H1 (cell line): ENCODE data around the gene DPP10. TPM values are rescaled to one million over a fixed set of nuclear protein-coding genes. Genes with fewer than 3 reads are reported as not detected.

ENCODE experiments used
- CTCF ChIA-PET: fragments of 300-600 bp; sonication (Branson Sonifier 250); formaldehyde crosslinking; loops from one replicate; lab custom pipeline; 2021; ENCODE audit not compliant: partially characterized antibody; lab: Charles Lee
- POLR2A ChIA-PET: fragments of 300-600 bp; sonication (Branson Sonifier 250); formaldehyde crosslinking; loops from one replicate; lab custom pipeline; 2021; ENCODE audit warnings: inconsistent platforms; ENCODE audit not compliant: partially characterized antibody; lab: Charles Lee
- DNase-seq, 2 experiments: peaks; one replicate each; pipeline versions ENCODE4 v3.0.0 to v3.0.0-alpha.2; 2010 to 2022; ENCODE audit warnings: low spot score in 2 of 2, low read depth in 1 of 2, mixed read lengths in 1 of 2
- FAIRE-seq: peaks from 2 replicates; lab custom pipeline; 2011; peaks lifted over from hg19 to GRCh38; lab: Jason Lieb, UNC
- H2AFZ ChIP-seq: 2 replicates; pipeline ENCODE4 v1.8.1; 2012; ENCODE audit warnings: low read length, inconsistent platforms
- H2AK5ac ChIP-seq: 2 replicates; pipeline ENCODE4 v1.6.1; 2013; ENCODE audit warnings: low read depth, low read length
- H2BK120ac ChIP-seq: replicated peaks from 2 replicates; pipeline ENCODE3; 2013; ENCODE audit warnings: low read depth, low read length, inconsistent platforms
- H2BK12ac ChIP-seq: 2 replicates; pipeline ENCODE4 v1.6.1; 2013; ENCODE audit warnings: low read depth, low read length
- H2BK15ac ChIP-seq: 2 replicates; pipeline ENCODE4 v1.6.1; 2013; ENCODE audit warnings: low read length
- H2BK20ac ChIP-seq: 2 replicates; pipeline ENCODE4 v1.6.1; 2013; ENCODE audit warnings: low read length
- H2BK5ac ChIP-seq: 2 replicates; pipeline ENCODE4 v1.6.1; 2013; ENCODE audit warnings: low read depth, low read length
- H3K14ac ChIP-seq: 2 replicates; pipeline ENCODE4 v1.6.1; 2013; ENCODE audit warnings: inconsistent platforms; ENCODE audit not compliant: insufficient read length
- H3K18ac ChIP-seq: 2 replicates; pipeline ENCODE4 v1.6.1; 2013; ENCODE audit warnings: low read length; ENCODE audit errors: extremely low read depth
- H3K23ac ChIP-seq: 2 replicates; pipeline ENCODE4 v1.6.1; 2013; ENCODE audit warnings: inconsistent platforms; ENCODE audit not compliant: insufficient read length
- H3K23me2 ChIP-seq: 2 replicates; pipeline ENCODE4 v1.6.1; 2013; ENCODE audit warnings: low read depth, low read length
- H3K27ac ChIP-seq: 2 replicates; pipeline ENCODE4 v1.6.1; 2011; ENCODE audit warnings: low read depth, low read length, inconsistent platforms
- H3K27me3 ChIP-seq, 4 experiments: replicated peaks in 1 of 4; 1 replicate in 1 of 4; 2 replicates in 3 of 4; pipeline versions ENCODE4 v1.6.1 to v1.8.1; 2011 to 2013; ENCODE audit warnings: low read length in 3 of 4, mild to moderate bottlenecking in 3 of 4, inconsistent platforms in 2 of 4, mixed read lengths in 2 of 4, moderate library complexity in 1 of 4; ENCODE audit not compliant: control insufficient read depth in 3 of 4, insufficient read depth in 3 of 4; ENCODE audit errors: extremely low read depth in 1 of 4
- H3K36me3 ChIP-seq, 4 experiments: 2 replicates each; pipeline versions ENCODE4 v1.6.1 to v1.8.1; 2011 to 2013; ENCODE audit warnings: mild to moderate bottlenecking in 4 of 4, low read length in 3 of 4, moderate library complexity in 2 of 4, control low read depth in 1 of 4, inconsistent platforms in 1 of 4; ENCODE audit not compliant: insufficient read depth in 4 of 4, control insufficient read depth in 2 of 4
- H3K4ac ChIP-seq: replicated peaks from 2 replicates; pipeline ENCODE3; 2013; ENCODE audit warnings: low read length, low read depth, mixed read lengths, inconsistent platforms; ENCODE audit not compliant: insufficient read length
- H3K4me1 ChIP-seq, 4 experiments: replicated peaks in 1 of 4; 1 replicate in 1 of 4; 2 replicates in 3 of 4; pipeline versions ENCODE4 v1.6.1 to v1.8.1; 2011 to 2013; ENCODE audit warnings: low read length in 3 of 4, inconsistent platforms in 2 of 4, mixed read lengths in 1 of 4; ENCODE audit not compliant: insufficient read depth in 4 of 4, control insufficient read depth in 3 of 4
- H3K4me2 ChIP-seq, 2 experiments: 2 replicates each; pipeline versions ENCODE4 v1.6.1 to v1.8.1; 2011 to 2013; ENCODE audit warnings: low read depth in 2 of 2, low read length in 2 of 2, control low read depth in 1 of 2, inconsistent platforms in 1 of 2, mild to moderate bottlenecking in 1 of 2; ENCODE audit not compliant: insufficient read depth in 1 of 2
- H3K4me3 ChIP-seq, 4 experiments: fragments of 200-600, 300-600 bp in 1 of 4; sonication (generic), shearing (Covaris generic), sonication (Bioruptor Twin) in 1 of 4; 2 replicates each; pipeline versions ENCODE4 v1.5.1 to v1.8.1; 2011 to 2016; ENCODE audit warnings: low read length in 4 of 4, low read depth in 3 of 4, control low read depth in 2 of 4, inconsistent platforms in 2 of 4, mild to moderate bottlenecking in 2 of 4, mixed read lengths in 1 of 4, moderate library complexity in 1 of 4; ENCODE audit not compliant: insufficient read depth in 2 of 4; ENCODE audit errors: extremely low read depth in 1 of 4
- H3K56ac ChIP-seq: replicated peaks from 2 replicates; pipeline ENCODE3; 2013; ENCODE audit warnings: low read depth, mild to moderate bottlenecking, mixed read lengths, low read length, inconsistent platforms; ENCODE audit not compliant: insufficient read length
- H3K79me1 ChIP-seq: 2 replicates; pipeline ENCODE4 v1.6.1; 2013; ENCODE audit warnings: low read depth, low read length, control low read depth
- H3K79me2 ChIP-seq, 2 experiments: 2 replicates each; pipeline versions ENCODE4 v1.6.1 to v1.8.1; 2012 to 2013; ENCODE audit warnings: low read length in 2 of 2, mild to moderate bottlenecking in 2 of 2, inconsistent platforms in 1 of 2; ENCODE audit not compliant: insufficient read depth in 2 of 2, control insufficient read depth in 1 of 2
- H3K9ac ChIP-seq, 4 experiments: replicated peaks in 1 of 4; 1 replicate in 1 of 4; 2 replicates in 3 of 4; pipeline versions ENCODE4 v1.6.1 to v1.8.1; 2011 to 2013; ENCODE audit warnings: low read depth in 3 of 4, low read length in 3 of 4, control low read depth in 2 of 4, mild to moderate bottlenecking in 2 of 4, moderate library complexity in 2 of 4, inconsistent platforms in 1 of 4; ENCODE audit errors: extremely low read depth in 1 of 4
- H3K9me3 ChIP-seq, 2 experiments: 2 replicates each; pipeline versions ENCODE4 v1.6.1 to v1.8.1; 2012 to 2013; ENCODE audit warnings: mild to moderate bottlenecking in 2 of 2, moderate library complexity in 2 of 2, control low read depth in 1 of 2, inconsistent platforms in 1 of 2, low read depth in 1 of 2, low read length in 1 of 2, mixed read lengths in 1 of 2; ENCODE audit not compliant: insufficient read depth in 2 of 2
- H4K20me1 ChIP-seq, 2 experiments: replicated peaks in 1 of 2; 2 replicates each; pipeline versions ENCODE3 to v1.8.1; 2011 to 2013; ENCODE audit warnings: inconsistent platforms in 2 of 2, low read length in 2 of 2, mild to moderate bottlenecking in 1 of 2; ENCODE audit not compliant: insufficient read depth in 2 of 2, control insufficient read depth in 1 of 2
- H4K5ac ChIP-seq: 2 replicates; pipeline ENCODE4 v1.6.1; 2013; ENCODE audit warnings: low read length, low read depth, mixed read lengths, inconsistent platforms; ENCODE audit not compliant: insufficient read length
- H4K8ac ChIP-seq: 2 replicates; pipeline ENCODE4 v1.8.0; 2013; ENCODE audit warnings: mild to moderate bottlenecking, moderate library complexity, low read length, inconsistent platforms; ENCODE audit not compliant: insufficient read depth; ENCODE audit errors: extremely low read depth
- H4K91ac ChIP-seq: replicated peaks from 2 replicates; pipeline ENCODE3; 2013; ENCODE audit warnings: low read length, mixed read lengths, inconsistent platforms; ENCODE audit not compliant: insufficient read length
- ATF2 ChIP-seq: IDR thresholded peaks from 2 replicates; pipeline ENCODE4 v1.6.1; 2012; ENCODE audit warnings: low read length, inconsistent platforms
- HDAC6 ChIP-seq: IDR thresholded peaks from one replicate; pipeline ENCODE4 v1.7.1; 2012; ENCODE audit warnings: low read depth, mild to moderate bottlenecking, inconsistent platforms, low read length, moderate library complexity
- NRF1 ChIP-seq: IDR thresholded peaks from 2 replicates; pipeline ENCODE4 v1.6.1; 2011; ENCODE audit warnings: mild to moderate bottlenecking, low read depth, low read length, improper control_type of control experiment
- WGBS, 2 experiments: shearing (Covaris generic) in 1 of 2; methylation state at CpG; one replicate each; pipeline versions ENCODE4 v1.1.6 to v1.1.7; 2013 to 2015; ENCODE audit warnings: low lambda C conversion rate in 2 of 2, mixed read lengths in 2 of 2, inconsistent platforms in 1 of 2, low coverage in 1 of 2, missing lambda C conversion rate in 1 of 2; ENCODE audit not compliant: insufficient replicate concordance in 2 of 2, insufficient coverage in 1 of 2, insufficient read length in 1 of 2; ENCODE audit errors: extremely low coverage in 1 of 2, missing lambda C conversion rate in 1 of 2; 5-methylcytosine and 5-hydroxymethylcytosine counted together
- polyA plus RNA-seq, 7 experiments: library from polyadenylated mRNA; depleted of rRNA in 3 of 7; stranded (reverse) in 5 of 7; unstranded in 2 of 7; fragments of >200 nt in 5 of 7; fragments of 200-250 nt in 2 of 7; gene quantifications; 1 replicate in 5 of 7; 2 replicates in 1 of 7; 4 replicates in 1 of 7; pipeline versions ENCODE4 v1.2.1 to v1.2.3, GENCODE V29; 2011 to 2013; ENCODE audit warnings: missing spikeins in 2 of 7, mixed read lengths in 2 of 7
- total RNA-seq: library from RNA; stranded (reverse); fragmentation: NEBNext Ultra II Directional; extraction: Animal tissue kit (Norgen Biotek cat#: 25700); gene quantifications from 2 replicates; pipeline ENCODE4 v1.2.1, GENCODE V29; 2021

The DPP10 gene
- total and polyA plus RNA-seq, 2 of the 8 experiments (the other 6 are each of a cell fraction or from before 2014, with no cell fraction given) = 3.3 to 7.2 TPM

GRCh38 chr2:115541814-115542213, 1099.4 kb downstream of the DPP10 start:
- Histone ChIP-seq H3K4me3 (no peak overlapping the region), H2AK5ac (no peak overlapping the region), H3K9me3 (no peaks in the 10 kb centered on the region)
- no peak for TF ChIP-seq HDAC6
- TF ChIP-seq NRF1 = no peak
- TF ChIP-seq ATF2 = no peak

More at GRCh38 chr2:115541814-115542213, 1099.4 kb downstream of the DPP10 start:
- DNase-seq = no peak
- no peak overlapping the region for H3K14ac ChIP-seq
- ChIA-PET CTCF (no interaction called here), POLR2A (no interaction called here)
- H2BK120ac ChIP-seq = no peak overlapping the region
- no peak overlapping the region for H3K9ac ChIP-seq
- H3K4me2 ChIP-seq = no peak overlapping the region
- FAIRE-seq = no peak
- no peaks in the 10 kb centered on the region for H3K27me3 ChIP-seq
- no peak overlapping the region for H2BK20ac ChIP-seq
- no peak overlapping the region for H4K5ac ChIP-seq
- no peak overlapping the region for H3K4ac ChIP-seq
- no peaks in the 10 kb centered on the region for H3K79me2 ChIP-seq
- peaks cover 0 to 7% (median 3%) of the 10 kb centered on the region in 4 experiments; a peak in 4 of 7 replicates for H3K4me1 ChIP-seq
- H3K18ac ChIP-seq = no peak overlapping the region
- no peak overlapping the region for H3K56ac ChIP-seq
- no peak overlapping the region for H4K91ac ChIP-seq
- H3K79me1 ChIP-seq = no peaks in the 10 kb centered on the region
- H3K23me2 ChIP-seq = no peaks in the 10 kb centered on the region
- no peak overlapping the region for H4K8ac ChIP-seq
- WGBS, 2 experiments = 90% methylated on average over 4 of the region's 4 CpGs; no CpG with 5 or more reads in 1 of the 2 experiments
- H4K20me1 ChIP-seq = peaks cover 0 to 2% of the 10 kb centered on the region in 2 experiments
- no peak overlapping the region for H2BK15ac ChIP-seq
- H2AFZ ChIP-seq = no peak overlapping the region
- no peaks in the 10 kb centered on the region for H3K36me3 ChIP-seq
- H3K23ac ChIP-seq = no peak overlapping the region
- H3K27ac ChIP-seq = no peak overlapping the region
- H2BK5ac ChIP-seq = no peak overlapping the region
- H2BK12ac ChIP-seq = no peak overlapping the region
